H1 (cell line): ENCODE results near the gene CBL. TPM values are rescaled to one million over a fixed set of nuclear protein-coding genes. Genes with fewer than 3 reads are reported as not detected.
"Not testable (repeated sequence)": the region's sequence is repeated elsewhere in the genome, so short reads cannot be mapped to it uniquely, and the experiment has no call there.

Source experiments
- CTCF ChIA-PET: fragments of 300-600 bp; sonication (Branson Sonifier 250); formaldehyde crosslinking; loops from one replicate; lab custom pipeline; 2021; ENCODE audit not compliant: partially characterized antibody; lab: Charles Lee
- POLR2A ChIA-PET: fragments of 300-600 bp; sonication (Branson Sonifier 250); formaldehyde crosslinking; loops from one replicate; lab custom pipeline; 2021; ENCODE audit warnings: inconsistent platforms; ENCODE audit not compliant: partially characterized antibody; lab: Charles Lee
- DNase-seq, 2 experiments: peaks; one replicate each; pipeline versions ENCODE4 v3.0.0 to v3.0.0-alpha.2; 2010 to 2022; ENCODE audit warnings: low spot score in 2 of 2, low read depth in 1 of 2, mixed read lengths in 1 of 2
- FAIRE-seq: peaks from 2 replicates; lab custom pipeline; 2011; peaks lifted over from hg19 to GRCh38; lab: Jason Lieb, UNC
- H2AFZ ChIP-seq: 2 replicates; pipeline ENCODE4 v1.8.1; 2012; ENCODE audit warnings: low read length, inconsistent platforms
- H2AK5ac ChIP-seq: 2 replicates; pipeline ENCODE4 v1.6.1; 2013; ENCODE audit warnings: low read depth, low read length
- H2BK120ac ChIP-seq: replicated peaks from 2 replicates; pipeline ENCODE3; 2013; ENCODE audit warnings: low read depth, low read length, inconsistent platforms
- H2BK12ac ChIP-seq: 2 replicates; pipeline ENCODE4 v1.6.1; 2013; ENCODE audit warnings: low read depth, low read length
- H2BK15ac ChIP-seq: 2 replicates; pipeline ENCODE4 v1.6.1; 2013; ENCODE audit warnings: low read length
- H2BK20ac ChIP-seq: 2 replicates; pipeline ENCODE4 v1.6.1; 2013; ENCODE audit warnings: low read length
- H2BK5ac ChIP-seq: 2 replicates; pipeline ENCODE4 v1.6.1; 2013; ENCODE audit warnings: low read depth, low read length
- H3K14ac ChIP-seq: 2 replicates; pipeline ENCODE4 v1.6.1; 2013; ENCODE audit warnings: inconsistent platforms; ENCODE audit not compliant: insufficient read length
- H3K18ac ChIP-seq: 2 replicates; pipeline ENCODE4 v1.6.1; 2013; ENCODE audit warnings: low read length; ENCODE audit errors: extremely low read depth
- H3K23ac ChIP-seq: 2 replicates; pipeline ENCODE4 v1.6.1; 2013; ENCODE audit warnings: inconsistent platforms; ENCODE audit not compliant: insufficient read length
- H3K23me2 ChIP-seq: 2 replicates; pipeline ENCODE4 v1.6.1; 2013; ENCODE audit warnings: low read depth, low read length
- H3K27ac ChIP-seq: 2 replicates; pipeline ENCODE4 v1.6.1; 2011; ENCODE audit warnings: low read depth, low read length, inconsistent platforms
- H3K27me3 ChIP-seq, 4 experiments: replicated peaks in 1 of 4; 1 replicate in 1 of 4; 2 replicates in 3 of 4; pipeline versions ENCODE4 v1.6.1 to v1.8.1; 2011 to 2013; ENCODE audit warnings: low read length in 3 of 4, mild to moderate bottlenecking in 3 of 4, inconsistent platforms in 2 of 4, mixed read lengths in 2 of 4, moderate library complexity in 1 of 4; ENCODE audit not compliant: control insufficient read depth in 3 of 4, insufficient read depth in 3 of 4; ENCODE audit errors: extremely low read depth in 1 of 4
- H3K36me3 ChIP-seq, 4 experiments: 2 replicates each; pipeline versions ENCODE4 v1.6.1 to v1.8.1; 2011 to 2013; ENCODE audit warnings: mild to moderate bottlenecking in 4 of 4, low read length in 3 of 4, moderate library complexity in 2 of 4, control low read depth in 1 of 4, inconsistent platforms in 1 of 4; ENCODE audit not compliant: insufficient read depth in 4 of 4, control insufficient read depth in 2 of 4
- H3K4ac ChIP-seq: replicated peaks from 2 replicates; pipeline ENCODE3; 2013; ENCODE audit warnings: low read length, low read depth, mixed read lengths, inconsistent platforms; ENCODE audit not compliant: insufficient read length
- H3K4me1 ChIP-seq, 4 experiments: replicated peaks in 1 of 4; 1 replicate in 1 of 4; 2 replicates in 3 of 4; pipeline versions ENCODE4 v1.6.1 to v1.8.1; 2011 to 2013; ENCODE audit warnings: low read length in 3 of 4, inconsistent platforms in 2 of 4, mixed read lengths in 1 of 4; ENCODE audit not compliant: insufficient read depth in 4 of 4, control insufficient read depth in 3 of 4
- H3K4me2 ChIP-seq, 2 experiments: 2 replicates each; pipeline versions ENCODE4 v1.6.1 to v1.8.1; 2011 to 2013; ENCODE audit warnings: low read depth in 2 of 2, low read length in 2 of 2, control low read depth in 1 of 2, inconsistent platforms in 1 of 2, mild to moderate bottlenecking in 1 of 2; ENCODE audit not compliant: insufficient read depth in 1 of 2
- H3K4me3 ChIP-seq, 4 experiments: fragments of 200-600, 300-600 bp in 1 of 4; sonication (generic), shearing (Covaris generic), sonication (Bioruptor Twin) in 1 of 4; 2 replicates each; pipeline versions ENCODE4 v1.5.1 to v1.8.1; 2011 to 2016; ENCODE audit warnings: low read length in 4 of 4, low read depth in 3 of 4, control low read depth in 2 of 4, inconsistent platforms in 2 of 4, mild to moderate bottlenecking in 2 of 4, mixed read lengths in 1 of 4, moderate library complexity in 1 of 4; ENCODE audit not compliant: insufficient read depth in 2 of 4; ENCODE audit errors: extremely low read depth in 1 of 4
- H3K56ac ChIP-seq: replicated peaks from 2 replicates; pipeline ENCODE3; 2013; ENCODE audit warnings: low read depth, mild to moderate bottlenecking, mixed read lengths, low read length, inconsistent platforms; ENCODE audit not compliant: insufficient read length
- H3K79me1 ChIP-seq: 2 replicates; pipeline ENCODE4 v1.6.1; 2013; ENCODE audit warnings: low read depth, low read length, control low read depth
- H3K79me2 ChIP-seq, 2 experiments: 2 replicates each; pipeline versions ENCODE4 v1.6.1 to v1.8.1; 2012 to 2013; ENCODE audit warnings: low read length in 2 of 2, mild to moderate bottlenecking in 2 of 2, inconsistent platforms in 1 of 2; ENCODE audit not compliant: insufficient read depth in 2 of 2, control insufficient read depth in 1 of 2
- H3K9ac ChIP-seq, 4 experiments: replicated peaks in 1 of 4; 1 replicate in 1 of 4; 2 replicates in 3 of 4; pipeline versions ENCODE4 v1.6.1 to v1.8.1; 2011 to 2013; ENCODE audit warnings: low read depth in 3 of 4, low read length in 3 of 4, control low read depth in 2 of 4, mild to moderate bottlenecking in 2 of 4, moderate library complexity in 2 of 4, inconsistent platforms in 1 of 4; ENCODE audit errors: extremely low read depth in 1 of 4
- H3K9me3 ChIP-seq, 2 experiments: 2 replicates each; pipeline versions ENCODE4 v1.6.1 to v1.8.1; 2012 to 2013; ENCODE audit warnings: mild to moderate bottlenecking in 2 of 2, moderate library complexity in 2 of 2, control low read depth in 1 of 2, inconsistent platforms in 1 of 2, low read depth in 1 of 2, low read length in 1 of 2, mixed read lengths in 1 of 2; ENCODE audit not compliant: insufficient read depth in 2 of 2
- H4K20me1 ChIP-seq, 2 experiments: replicated peaks in 1 of 2; 2 replicates each; pipeline versions ENCODE3 to v1.8.1; 2011 to 2013; ENCODE audit warnings: inconsistent platforms in 2 of 2, low read length in 2 of 2, mild to moderate bottlenecking in 1 of 2; ENCODE audit not compliant: insufficient read depth in 2 of 2, control insufficient read depth in 1 of 2
- H4K5ac ChIP-seq: 2 replicates; pipeline ENCODE4 v1.6.1; 2013; ENCODE audit warnings: low read length, low read depth, mixed read lengths, inconsistent platforms; ENCODE audit not compliant: insufficient read length
- H4K8ac ChIP-seq: 2 replicates; pipeline ENCODE4 v1.8.0; 2013; ENCODE audit warnings: mild to moderate bottlenecking, moderate library complexity, low read length, inconsistent platforms; ENCODE audit not compliant: insufficient read depth; ENCODE audit errors: extremely low read depth
- H4K91ac ChIP-seq: replicated peaks from 2 replicates; pipeline ENCODE3; 2013; ENCODE audit warnings: low read length, mixed read lengths, inconsistent platforms; ENCODE audit not compliant: insufficient read length
- WGBS, 2 experiments: shearing (Covaris generic) in 1 of 2; methylation state at CpG; one replicate each; pipeline versions ENCODE4 v1.1.6 to v1.1.7; 2013 to 2015; ENCODE audit warnings: low lambda C conversion rate in 2 of 2, mixed read lengths in 2 of 2, inconsistent platforms in 1 of 2, low coverage in 1 of 2, missing lambda C conversion rate in 1 of 2; ENCODE audit not compliant: insufficient replicate concordance in 2 of 2, insufficient coverage in 1 of 2, insufficient read length in 1 of 2; ENCODE audit errors: extremely low coverage in 1 of 2, missing lambda C conversion rate in 1 of 2; 5-methylcytosine and 5-hydroxymethylcytosine counted together
- polyA plus RNA-seq, 7 experiments: library from polyadenylated mRNA; depleted of rRNA in 3 of 7; stranded (reverse) in 5 of 7; unstranded in 2 of 7; fragments of >200 nt in 5 of 7; fragments of 200-250 nt in 2 of 7; gene quantifications; 1 replicate in 5 of 7; 2 replicates in 1 of 7; 4 replicates in 1 of 7; pipeline versions ENCODE4 v1.2.1 to v1.2.3, GENCODE V29; 2011 to 2013; ENCODE audit warnings: missing spikeins in 2 of 7, mixed read lengths in 2 of 7
- total RNA-seq: library from RNA; stranded (reverse); fragmentation: NEBNext Ultra II Directional; extraction: Animal tissue kit (Norgen Biotek cat#: 25700); gene quantifications from 2 replicates; pipeline ENCODE4 v1.2.1, GENCODE V29; 2021

Gene CBL
- total and polyA plus RNA-seq, 2 of the 8 experiments (the other 6 are each of a cell fraction or from before 2014, with no cell fraction given), result 23.1 to 57.8 TPM

DNA sequence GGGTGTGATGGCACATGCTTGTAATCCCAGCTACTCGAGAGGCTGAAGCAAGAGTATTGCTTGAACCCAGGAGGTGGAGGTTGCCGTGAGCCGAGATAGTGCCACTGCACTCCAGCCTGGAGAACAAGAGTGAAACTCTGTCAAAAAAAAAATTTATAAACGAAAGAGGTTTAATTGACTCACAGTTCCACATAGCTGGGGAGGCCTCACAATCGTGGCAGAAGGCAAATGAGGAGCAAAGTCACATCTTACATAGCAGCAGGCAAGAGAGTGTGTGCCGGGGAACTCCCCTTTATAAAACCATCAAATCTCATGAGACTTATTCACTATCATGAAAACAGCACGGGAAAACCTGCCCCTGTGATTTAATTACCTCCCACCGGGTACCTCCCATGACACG lies 21.7 kb upstream of the CBL start:
- not testable (repeated sequence) for H2BK15ac ChIP-seq, H3K14ac ChIP-seq, H3K79me2 ChIP-seq, H3K4ac ChIP-seq, H2BK5ac ChIP-seq, H2BK20ac ChIP-seq, H3K4me3 ChIP-seq, H3K56ac ChIP-seq, H2AFZ ChIP-seq, H3K79me1 ChIP-seq, DNase-seq, H3K23ac ChIP-seq, H2BK12ac ChIP-seq, H3K27ac ChIP-seq, H4K20me1 ChIP-seq, H4K5ac ChIP-seq, H3K27me3 ChIP-seq, H3K18ac ChIP-seq, H3K9ac ChIP-seq, H2BK120ac ChIP-seq, H4K8ac ChIP-seq, FAIRE-seq, H3K9me3 ChIP-seq, H3K4me1 ChIP-seq, H2AK5ac ChIP-seq, H4K91ac ChIP-seq, H3K4me2 ChIP-seq, H3K23me2 ChIP-seq, H3K36me3 ChIP-seq
- WGBS, 2 experiments, result 86% methylated on average over 9 of the region's 9 CpGs; no CpG with 5 or more reads in 1 of the 2 experiments
- ChIA-PET POLR2A (interaction anchor here (0.7 to 1.7 kb wide), 4 partner anchors 9 to 100 kb away, joined by 3 to 5 read pairs (median 4); partner anchors contain the start of genes HMBS and NLRX1), CTCF (interaction anchor here (1.9 to 24.3 kb wide), 3 partner anchors 11 to 35 kb away, joined by 6 to 389 read pairs (median 45); partner anchors contain the start of gene ABCG4)
